GM23338 (cell line): Measurements from ENCODE around the gene COA6. TPM values are rescaled to one million over a fixed set of nuclear protein-coding genes. Genes with fewer than 3 reads are reported as not detected.

Source experiments
- ATAC-seq: fragments of 200-7000 bp; cut with Tn5 transposase; 3 replicates; pipeline ENCODE4 v1.9.1; 2020
- DNase-seq: peaks from one replicate; pipeline ENCODE4 v3.0.0-alpha.2; 2015; ENCODE audit warnings: low spot score
- H2AFZ ChIP-seq: fragments of 200-600 bp; sonication (generic); 2 replicates; pipeline ENCODE4 v1.8.0; 2016; ENCODE audit warnings: antibody characterized with exemption, mild to moderate bottlenecking, moderate library complexity
- H3F3A ChIP-seq: fragments of 200-600 bp; sonication (generic); replicated peaks from 2 replicates; pipeline ENCODE4 v1.8.0; 2017; ENCODE audit warnings: antibody characterized with exemption, mixed run types, low read depth
- H3K27ac ChIP-seq: fragments of 200-600 bp; sonication (generic); 2 replicates; pipeline ENCODE4 v1.6.1; 2016; ENCODE audit warnings: low read depth
- H3K27me3 ChIP-seq: fragments of 200-600 bp; sonication (generic); 2 replicates; pipeline ENCODE4 v1.8.0; 2016; ENCODE audit warnings: mild to moderate bottlenecking, mixed run types, moderate library complexity; ENCODE audit not compliant: insufficient read depth
- H3K36me3 ChIP-seq: fragments of 200-600 bp; sonication (generic); 2 replicates; pipeline ENCODE4 v1.8.0; 2016; ENCODE audit warnings: mild to moderate bottlenecking; ENCODE audit not compliant: insufficient read depth
- H3K4me1 ChIP-seq: fragments of 200-600 bp; sonication (generic); 2 replicates; pipeline ENCODE4 v1.8.0; 2016; ENCODE audit warnings: mild to moderate bottlenecking, moderate library complexity; ENCODE audit not compliant: insufficient read depth
- H3K4me2 ChIP-seq: fragments of 200-600 bp; sonication (generic); 2 replicates; pipeline ENCODE4 v1.7.1; 2017; ENCODE audit warnings: mixed run types
- H3K4me3 ChIP-seq: fragments of 200-600 bp; sonication (generic); 2 replicates; pipeline ENCODE4 v1.6.1; 2016; ENCODE audit warnings: mixed run types
- H3K79me2 ChIP-seq: fragments of 200-600 bp; sonication (generic); replicated peaks from 2 replicates; pipeline ENCODE4 v1.8.0; 2017; ENCODE audit warnings: mild to moderate bottlenecking; ENCODE audit not compliant: insufficient read depth
- H3K9me2 ChIP-seq: fragments of 200-600 bp; sonication (generic); 2 replicates; pipeline ENCODE4 v1.8.0; 2017; ENCODE audit not compliant: insufficient read depth
- H4K20me1 ChIP-seq: fragments of 200-600 bp; sonication (generic); replicated peaks from 2 replicates; pipeline ENCODE4 v1.8.0; 2017; ENCODE audit warnings: mild to moderate bottlenecking; ENCODE audit not compliant: insufficient read depth
- H3K27ac Mint-ChIP-seq: 2 replicates; pipeline ENCODE4 v1.8.0; 2020; ENCODE audit warnings: inconsistent platforms, mild to moderate bottlenecking, moderate library complexity, mixed read lengths
- H3K27me3 Mint-ChIP-seq: 3 replicates; pipeline ENCODE4 v1.8.0; 2022; ENCODE audit warnings: low read depth, mild to moderate bottlenecking, moderate library complexity, mixed read lengths, inconsistent platforms; ENCODE audit not compliant: insufficient read depth, poor library complexity
- H3K36me3 Mint-ChIP-seq: 3 replicates; pipeline ENCODE4 v1.8.0; 2021; ENCODE audit warnings: low read depth, mild to moderate bottlenecking, inconsistent platforms, moderate library complexity, mixed read lengths
- H3K4me1 Mint-ChIP-seq: 3 replicates; pipeline ENCODE4 v1.8.0; 2020; ENCODE audit warnings: mild to moderate bottlenecking, inconsistent platforms, mixed read lengths
- H3K4me3 Mint-ChIP-seq: 3 replicates; pipeline ENCODE4 v1.8.0; 2021; ENCODE audit warnings: moderate library complexity, mild to moderate bottlenecking, inconsistent platforms, mixed read lengths
- H3K9me3 Mint-ChIP-seq: 3 replicates; pipeline ENCODE4 v1.8.0; 2020; ENCODE audit warnings: moderate library complexity, mild to moderate bottlenecking, inconsistent platforms, mixed read lengths
- JUNB ChIP-seq: IDR thresholded peaks from one replicate; pipeline ENCODE4 v1.6.1; 2016; ENCODE audit warnings: antibody characterized with exemption; ENCODE audit not compliant: unreplicated experiment
- STAT1 ChIP-seq: IDR thresholded peaks from one replicate; pipeline ENCODE4 v1.6.1; 2016; ENCODE audit warnings: antibody characterized with exemption; ENCODE audit not compliant: unreplicated experiment
- ZNF331 ChIP-seq: fragments of 250-450 bp; sonication (Bioruptor Pico); IDR thresholded peaks from 2 replicates; pipeline ENCODE4 v1.5.0; 2020; ENCODE audit warnings: low read depth, mild to moderate bottlenecking, moderate library complexity
- polyA plus RNA-seq: library from polyadenylated mRNA; unstranded; fragments of >200 nt; fragmentation: Nextera tagmentation; extraction: Ambion mirVana; gene quantifications from 2 replicates; pipeline ENCODE4 v1.2.1, GENCODE V29; 2016
- total RNA-seq: library from RNA; depleted of rRNA; stranded (reverse); fragments of >200 nt; shearing (Covaris generic); gene quantifications from 2 replicates; pipeline ENCODE4 v1.2.3, GENCODE V29; 2014
- TF ChIP-seq, protein P1 (sequence below): IDR thresholded peaks from one replicate; pipeline ENCODE4 v1.6.1; 2018; ENCODE audit warnings: antibody characterized with exemption; ENCODE audit not compliant: unreplicated experiment
- TF ChIP-seq, protein P2 (sequence below): IDR thresholded peaks from 2 replicates; pipeline ENCODE4 v1.6.1; 2016; ENCODE audit warnings: antibody characterized with exemption
- TF ChIP-seq, protein P3 (sequence below): fragments of 250-450 bp; sonication (Bioruptor Pico); IDR thresholded peaks from 2 replicates; pipeline ENCODE4 v1.5.0; 2020; ENCODE audit warnings: mild to moderate bottlenecking, moderate library complexity

The COA6 gene
- total and polyA plus RNA-seq, 2 experiments from 2014 or later: 20.7 to 156 TPM

- Mint-ChIP-seq H3K36me3 (no peaks in the 10 kb centered on the region), H3K9me3 (no peaks in the 10 kb centered on the region; the same call in 2 of the 3 replicates), H3K27ac (no peak overlapping the region), H3K27me3 (peaks cover 1% of the 10 kb centered on the region), H3K4me1 (no peaks in the 10 kb centered on the region), H3K4me3 (no peak overlapping the region)
- H3K9me2 ChIP-seq: no peaks in the 10 kb centered on the region
- TF ChIP-seq, protein P1, sequence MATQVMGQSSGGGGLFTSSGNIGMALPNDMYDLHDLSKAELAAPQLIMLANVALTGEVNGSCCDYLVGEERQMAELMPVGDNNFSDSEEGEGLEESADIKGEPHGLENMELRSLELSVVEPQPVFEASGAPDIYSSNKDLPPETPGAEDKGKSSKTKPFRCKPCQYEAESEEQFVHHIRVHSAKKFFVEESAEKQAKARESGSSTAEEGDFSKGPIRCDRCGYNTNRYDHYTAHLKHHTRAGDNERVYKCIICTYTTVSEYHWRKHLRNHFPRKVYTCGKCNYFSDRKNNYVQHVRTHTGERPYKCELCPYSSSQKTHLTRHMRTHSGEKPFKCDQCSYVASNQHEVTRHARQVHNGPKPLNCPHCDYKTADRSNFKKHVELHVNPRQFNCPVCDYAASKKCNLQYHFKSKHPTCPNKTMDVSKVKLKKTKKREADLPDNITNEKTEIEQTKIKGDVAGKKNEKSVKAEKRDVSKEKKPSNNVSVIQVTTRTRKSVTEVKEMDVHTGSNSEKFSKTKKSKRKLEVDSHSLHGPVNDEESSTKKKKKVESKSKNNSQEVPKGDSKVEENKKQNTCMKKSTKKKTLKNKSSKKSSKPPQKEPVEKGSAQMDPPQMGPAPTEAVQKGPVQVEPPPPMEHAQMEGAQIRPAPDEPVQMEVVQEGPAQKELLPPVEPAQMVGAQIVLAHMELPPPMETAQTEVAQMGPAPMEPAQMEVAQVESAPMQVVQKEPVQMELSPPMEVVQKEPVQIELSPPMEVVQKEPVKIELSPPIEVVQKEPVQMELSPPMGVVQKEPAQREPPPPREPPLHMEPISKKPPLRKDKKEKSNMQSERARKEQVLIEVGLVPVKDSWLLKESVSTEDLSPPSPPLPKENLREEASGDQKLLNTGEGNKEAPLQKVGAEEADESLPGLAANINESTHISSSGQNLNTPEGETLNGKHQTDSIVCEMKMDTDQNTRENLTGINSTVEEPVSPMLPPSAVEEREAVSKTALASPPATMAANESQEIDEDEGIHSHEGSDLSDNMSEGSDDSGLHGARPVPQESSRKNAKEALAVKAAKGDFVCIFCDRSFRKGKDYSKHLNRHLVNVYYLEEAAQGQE: no peak
- TF ChIP-seq, protein P2, sequence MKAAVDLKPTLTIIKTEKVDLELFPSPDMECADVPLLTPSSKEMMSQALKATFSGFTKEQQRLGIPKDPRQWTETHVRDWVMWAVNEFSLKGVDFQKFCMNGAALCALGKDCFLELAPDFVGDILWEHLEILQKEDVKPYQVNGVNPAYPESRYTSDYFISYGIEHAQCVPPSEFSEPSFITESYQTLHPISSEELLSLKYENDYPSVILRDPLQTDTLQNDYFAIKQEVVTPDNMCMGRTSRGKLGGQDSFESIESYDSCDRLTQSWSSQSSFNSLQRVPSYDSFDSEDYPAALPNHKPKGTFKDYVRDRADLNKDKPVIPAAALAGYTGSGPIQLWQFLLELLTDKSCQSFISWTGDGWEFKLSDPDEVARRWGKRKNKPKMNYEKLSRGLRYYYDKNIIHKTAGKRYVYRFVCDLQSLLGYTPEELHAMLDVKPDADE: no peak
- TF ChIP-seq ZNF331 (CRISPR knock-in tag): no peak
- TF ChIP-seq, protein P3, sequence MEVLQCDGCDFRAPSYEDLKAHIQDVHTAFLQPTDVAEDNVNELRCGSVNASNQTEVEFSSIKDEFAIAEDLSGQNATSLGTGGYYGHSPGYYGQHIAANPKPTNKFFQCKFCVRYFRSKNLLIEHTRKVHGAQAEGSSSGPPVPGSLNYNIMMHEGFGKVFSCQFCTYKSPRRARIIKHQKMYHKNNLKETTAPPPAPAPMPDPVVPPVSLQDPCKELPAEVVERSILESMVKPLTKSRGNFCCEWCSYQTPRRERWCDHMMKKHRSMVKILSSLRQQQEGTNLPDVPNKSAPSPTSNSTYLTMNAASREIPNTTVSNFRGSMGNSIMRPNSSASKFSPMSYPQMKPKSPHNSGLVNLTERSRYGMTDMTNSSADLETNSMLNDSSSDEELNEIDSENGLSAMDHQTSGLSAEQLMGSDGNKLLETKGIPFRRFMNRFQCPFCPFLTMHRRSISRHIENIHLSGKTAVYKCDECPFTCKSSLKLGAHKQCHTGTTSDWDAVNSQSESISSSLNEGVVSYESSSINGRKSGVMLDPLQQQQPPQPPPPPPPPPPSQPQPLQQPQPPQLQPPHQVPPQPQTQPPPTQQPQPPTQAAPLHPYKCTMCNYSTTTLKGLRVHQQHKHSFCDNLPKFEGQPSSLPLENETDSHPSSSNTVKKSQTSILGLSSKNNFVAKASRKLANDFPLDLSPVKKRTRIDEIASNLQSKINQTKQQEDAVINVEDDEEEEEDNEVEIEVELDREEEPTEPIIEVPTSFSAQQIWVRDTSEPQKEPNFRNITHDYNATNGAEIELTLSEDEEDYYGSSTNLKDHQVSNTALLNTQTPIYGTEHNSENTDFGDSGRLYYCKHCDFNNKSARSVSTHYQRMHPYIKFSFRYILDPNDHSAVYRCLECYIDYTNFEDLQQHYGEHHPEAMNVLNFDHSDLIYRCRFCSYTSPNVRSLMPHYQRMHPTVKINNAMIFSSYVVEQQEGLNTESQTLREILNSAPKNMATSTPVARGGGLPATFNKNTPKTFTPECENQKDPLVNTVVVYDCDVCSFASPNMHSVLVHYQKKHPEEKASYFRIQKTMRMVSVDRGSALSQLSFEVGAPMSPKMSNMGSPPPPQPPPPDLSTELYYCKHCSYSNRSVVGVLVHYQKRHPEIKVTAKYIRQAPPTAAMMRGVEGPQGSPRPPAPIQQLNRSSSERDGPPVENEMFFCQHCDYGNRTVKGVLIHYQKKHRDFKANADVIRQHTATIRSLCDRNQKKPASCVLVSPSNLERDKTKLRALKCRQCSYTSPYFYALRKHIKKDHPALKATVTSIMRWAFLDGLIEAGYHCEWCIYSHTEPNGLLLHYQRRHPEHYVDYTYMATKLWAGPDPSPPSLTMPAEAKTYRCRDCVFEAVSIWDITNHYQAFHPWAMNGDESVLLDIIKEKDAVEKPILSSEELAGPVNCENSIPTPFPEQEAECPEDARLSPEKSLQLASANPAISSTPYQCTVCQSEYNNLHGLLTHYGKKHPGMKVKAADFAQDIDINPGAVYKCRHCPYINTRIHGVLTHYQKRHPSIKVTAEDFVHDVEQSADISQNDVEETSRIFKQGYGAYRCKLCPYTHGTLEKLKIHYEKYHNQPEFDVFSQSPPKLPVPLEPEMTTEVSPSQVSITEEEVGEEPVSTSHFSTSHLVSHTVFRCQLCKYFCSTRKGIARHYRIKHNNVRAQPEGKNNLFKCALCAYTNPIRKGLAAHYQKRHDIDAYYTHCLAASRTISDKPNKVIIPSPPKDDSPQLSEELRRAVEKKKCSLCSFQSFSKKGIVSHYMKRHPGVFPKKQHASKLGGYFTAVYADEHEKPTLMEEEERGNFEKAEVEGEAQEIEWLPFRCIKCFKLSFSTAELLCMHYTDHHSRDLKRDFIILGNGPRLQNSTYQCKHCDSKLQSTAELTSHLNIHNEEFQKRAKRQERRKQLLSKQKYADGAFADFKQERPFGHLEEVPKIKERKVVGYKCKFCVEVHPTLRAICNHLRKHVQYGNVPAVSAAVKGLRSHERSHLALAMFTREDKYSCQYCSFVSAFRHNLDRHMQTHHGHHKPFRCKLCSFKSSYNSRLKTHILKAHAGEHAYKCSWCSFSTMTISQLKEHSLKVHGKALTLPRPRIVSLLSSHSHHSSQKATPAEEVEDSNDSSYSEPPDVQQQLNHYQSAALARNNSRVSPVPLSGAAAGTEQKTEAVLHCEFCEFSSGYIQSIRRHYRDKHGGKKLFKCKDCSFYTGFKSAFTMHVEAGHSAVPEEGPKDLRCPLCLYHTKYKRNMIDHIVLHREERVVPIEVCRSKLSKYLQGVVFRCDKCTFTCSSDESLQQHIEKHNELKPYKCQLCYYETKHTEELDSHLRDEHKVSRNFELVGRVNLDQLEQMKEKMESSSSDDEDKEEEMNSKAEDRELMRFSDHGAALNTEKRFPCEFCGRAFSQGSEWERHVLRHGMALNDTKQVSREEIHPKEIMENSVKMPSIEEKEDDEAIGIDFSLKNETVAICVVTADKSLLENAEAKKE (CRISPR knock-in tag): no peak
- no peak for TF ChIP-seq STAT1
- TF ChIP-seq JUNB: no peak
- no peak overlapping the region for H2AFZ ChIP-seq
- no peaks in the 10 kb centered on the region for H3K27me3 ChIP-seq
- ATAC-seq: no peak
- no peaks in the 10 kb centered on the region for H3K4me1 ChIP-seq
- H3K36me3 ChIP-seq: no peaks in the 10 kb centered on the region
- DNase-seq: no peak
- no peak overlapping the region for H3K4me2 ChIP-seq
- H3K79me2 ChIP-seq: no peaks in the 10 kb centered on the region
- no peak overlapping the region for H3K27ac ChIP-seq
- H3F3A ChIP-seq: no peaks in the 10 kb centered on the region
- no peak overlapping the region for H3K4me3 ChIP-seq
- no peaks in the 10 kb centered on the region for H4K20me1 ChIP-seq
Observed at GRCh38 chr1:234348964-234349363, 24.3 kb upstream of the COA6 start.
